Activated T-cell treated with anti-CD3 and anti-CD28 coated beads for 1 hour (primary cell): Measurements from ENCODE around the gene PLRG1.
"Not testable (repeated sequence)": the region's sequence is repeated elsewhere in the genome, so short reads cannot be mapped to it uniquely, and the experiment has no call there.

ENCODE experiments used
- DNase-seq: peaks from one replicate; pipeline ENCODE4 v3.0.0-alpha.2; 2020; ENCODE audit warnings: low read depth

The PLRG1 gene

DNA sequence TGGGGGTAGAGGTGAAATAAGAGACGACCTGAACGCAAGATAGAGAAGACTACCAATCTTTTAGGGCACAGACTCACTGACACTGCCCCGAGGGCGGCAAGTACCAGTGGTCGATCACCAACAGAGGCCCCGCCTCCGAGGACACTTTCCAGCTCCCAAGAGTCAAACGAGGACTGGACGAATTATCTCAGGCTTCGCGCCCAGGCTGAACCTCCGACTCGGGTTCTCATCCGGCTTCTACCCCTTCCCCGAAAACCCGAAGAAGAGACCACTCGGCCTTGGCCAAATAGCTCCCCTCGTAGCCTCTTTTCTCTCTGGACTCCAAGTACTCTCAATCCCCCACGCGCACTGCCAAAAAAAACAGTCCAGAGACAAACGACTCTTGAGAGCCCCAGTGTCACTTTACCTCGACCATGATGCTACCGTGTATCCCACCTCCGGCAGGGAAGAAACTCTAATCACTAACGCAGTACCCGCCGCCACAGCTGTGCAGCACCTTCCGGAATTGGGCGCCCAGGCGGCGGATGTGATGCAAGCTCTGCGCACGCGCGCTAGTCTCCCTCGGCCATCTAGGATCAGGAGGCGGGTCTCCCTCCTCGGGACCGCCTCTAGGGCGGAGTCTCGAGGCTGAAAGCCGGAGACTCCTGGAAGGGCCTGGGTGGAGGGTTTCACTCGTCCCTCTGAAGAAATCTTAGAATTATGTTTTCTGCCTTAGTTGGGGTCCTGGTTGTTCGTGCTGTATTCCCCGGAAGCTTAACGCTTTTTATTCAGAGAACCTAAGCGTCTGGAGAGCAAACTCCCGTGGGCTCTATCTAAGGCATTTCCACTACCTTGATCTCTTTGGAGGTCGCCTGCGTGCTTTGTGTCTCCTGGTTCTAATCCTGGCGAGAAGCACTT, at the start of gene PLRG1:
Gene PLRG1, minus strand, starts transcription at position 507 of the 897 bp plus-strand sequence. Its CDS starts 92 bp downstream, at position 415.
- peak; percentile 97 for DNase-seq

DNA sequence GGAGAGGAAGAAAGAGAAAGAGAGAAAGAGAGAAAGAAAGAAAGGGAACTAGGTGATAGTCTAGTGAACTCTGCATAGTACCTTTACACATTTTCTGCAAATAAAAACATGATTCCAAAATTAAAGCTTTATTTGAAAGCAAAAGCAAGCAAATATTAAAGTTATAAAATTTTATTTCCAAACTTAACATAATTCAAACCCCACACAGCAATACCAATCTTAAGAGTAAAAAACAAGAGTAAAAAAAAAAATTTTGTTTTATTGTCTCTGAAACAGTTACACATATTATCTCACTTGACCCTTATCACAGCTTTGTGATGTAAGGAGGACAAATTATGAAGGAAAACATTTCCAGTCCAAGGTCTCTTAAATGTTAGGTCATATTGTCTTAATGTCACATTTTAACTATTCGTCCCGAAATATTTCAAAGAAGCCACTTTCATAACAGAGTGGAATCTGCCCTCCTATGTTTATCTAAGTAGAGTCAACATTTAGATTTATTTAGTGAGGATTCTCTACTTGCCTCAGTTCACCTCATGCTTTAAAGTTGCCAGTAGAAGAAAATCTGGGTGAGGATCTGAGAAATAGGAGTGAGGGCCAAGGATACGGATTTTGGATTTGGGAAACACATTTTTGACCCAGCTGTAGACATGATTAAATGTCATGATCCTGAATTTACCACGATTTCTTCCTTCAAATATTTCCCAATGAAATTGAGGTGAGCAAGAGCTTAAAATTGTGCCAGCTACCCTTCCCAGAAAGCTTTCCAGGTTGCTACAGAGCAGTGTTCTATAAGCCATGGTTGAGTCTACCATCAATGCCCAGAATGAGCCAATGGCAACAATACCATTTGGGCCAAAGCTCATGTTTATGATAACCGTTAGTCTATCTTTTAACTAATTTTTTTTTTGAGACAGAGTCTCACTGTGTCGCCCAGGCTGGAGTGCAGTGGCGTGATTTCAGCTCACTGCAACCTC, 47.9 kb upstream of the PLRG1 start:
- no peak for DNase-seq

DNA sequence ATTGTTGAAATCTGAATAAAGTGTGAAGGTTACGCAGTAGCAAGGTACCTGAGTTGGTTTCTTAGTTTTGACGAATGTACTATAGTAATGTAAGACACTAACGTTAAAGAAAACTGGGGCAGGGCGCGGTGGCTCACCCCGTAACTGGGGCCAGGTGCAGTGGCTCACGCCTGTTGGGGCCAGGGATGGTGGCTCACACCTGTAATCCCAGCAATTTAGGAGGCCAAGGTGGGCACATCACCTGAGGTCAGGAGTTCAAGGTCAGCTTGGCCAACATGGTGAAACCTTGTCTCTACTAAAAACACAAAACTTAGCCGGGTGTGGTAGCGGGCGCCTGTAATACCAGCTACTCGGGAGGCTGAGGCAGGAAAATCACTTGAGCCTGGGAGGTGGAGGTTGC, 47.1 kb upstream of the PLRG1 start:
- not testable (repeated sequence) for DNase-seq

DNA sequence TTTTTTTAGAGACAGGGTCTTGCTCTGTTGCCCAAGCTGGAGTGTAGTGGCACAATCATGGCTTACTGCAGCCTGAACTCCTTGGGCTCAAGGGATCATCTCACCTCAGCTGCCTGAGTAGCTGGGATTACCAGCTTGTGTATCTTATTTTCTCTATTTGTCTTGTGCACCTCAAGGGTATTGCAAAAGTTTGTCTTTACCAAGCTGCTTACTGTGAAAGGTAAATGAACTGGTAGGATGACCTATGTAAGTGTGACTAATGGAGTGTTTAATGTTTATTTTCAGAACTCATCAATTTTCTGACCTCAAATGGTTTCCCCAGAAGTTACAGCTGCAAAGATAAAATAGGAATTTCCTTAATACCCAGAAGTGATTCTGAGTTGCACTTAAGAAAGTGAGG, 45.6 kb upstream of the PLRG1 start:
- DNase-seq: no peak

DNA sequence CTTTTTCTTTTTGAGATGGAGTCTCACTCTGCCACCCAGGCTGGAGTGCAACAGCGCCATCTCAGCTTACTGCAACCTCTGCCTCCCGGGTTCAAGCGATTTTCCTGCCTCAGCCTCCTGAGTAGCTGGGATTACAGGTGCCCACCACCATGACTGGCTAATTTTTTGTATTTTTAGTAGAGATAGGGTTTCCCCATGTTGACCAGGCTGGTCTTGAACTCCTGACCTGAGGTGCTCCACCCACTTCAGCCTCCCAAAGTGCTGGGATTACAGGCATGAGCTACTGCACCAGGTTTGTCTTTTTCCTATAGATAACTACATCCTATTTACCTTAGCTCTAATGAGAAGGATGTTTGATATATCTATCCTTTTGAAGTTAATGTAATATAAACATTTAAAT, 44.1 kb upstream of the PLRG1 start:
- DNase-seq: not testable (repeated sequence)

DNA sequence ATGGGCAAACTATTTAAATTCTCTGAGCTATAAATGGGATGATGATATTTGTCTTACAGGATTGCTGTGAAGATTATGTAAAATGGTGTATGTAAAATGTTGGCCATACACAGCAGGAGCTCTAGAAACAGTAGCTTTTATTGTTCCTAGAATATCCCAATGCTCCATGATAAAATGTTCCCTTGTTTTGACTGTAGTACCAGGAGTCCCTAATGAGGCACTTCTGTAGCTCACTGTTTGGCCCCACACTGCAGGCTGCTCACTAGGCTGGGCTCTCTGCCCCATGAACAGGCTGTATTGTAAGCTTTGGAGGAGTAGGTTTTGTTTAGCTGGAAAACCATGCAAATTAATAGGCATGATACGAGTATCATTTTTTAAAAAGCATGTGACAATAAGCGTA, 43.7 kb upstream of the PLRG1 start:
- DNase-seq: no peak

DNA sequence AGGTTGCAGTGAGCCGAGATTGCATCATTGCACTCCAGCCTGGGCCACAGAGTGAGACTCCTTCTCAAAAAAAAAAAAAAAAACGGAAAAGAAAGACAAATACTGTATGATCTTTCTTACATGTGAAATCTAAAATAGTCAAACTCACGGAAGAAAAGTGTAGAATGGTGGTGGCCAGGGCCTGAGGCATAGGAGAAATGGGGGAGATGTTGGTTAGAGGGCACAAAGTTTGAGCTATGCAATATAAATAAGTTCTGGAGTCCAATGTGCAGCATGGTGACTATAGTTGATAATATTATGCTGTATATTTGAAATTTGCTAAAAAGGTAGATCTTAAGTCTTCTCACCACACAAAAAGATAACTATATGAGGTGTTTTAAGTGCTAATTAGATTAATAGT, 41.7 kb upstream of the PLRG1 start:
- DNase-seq: no peak

DNA sequence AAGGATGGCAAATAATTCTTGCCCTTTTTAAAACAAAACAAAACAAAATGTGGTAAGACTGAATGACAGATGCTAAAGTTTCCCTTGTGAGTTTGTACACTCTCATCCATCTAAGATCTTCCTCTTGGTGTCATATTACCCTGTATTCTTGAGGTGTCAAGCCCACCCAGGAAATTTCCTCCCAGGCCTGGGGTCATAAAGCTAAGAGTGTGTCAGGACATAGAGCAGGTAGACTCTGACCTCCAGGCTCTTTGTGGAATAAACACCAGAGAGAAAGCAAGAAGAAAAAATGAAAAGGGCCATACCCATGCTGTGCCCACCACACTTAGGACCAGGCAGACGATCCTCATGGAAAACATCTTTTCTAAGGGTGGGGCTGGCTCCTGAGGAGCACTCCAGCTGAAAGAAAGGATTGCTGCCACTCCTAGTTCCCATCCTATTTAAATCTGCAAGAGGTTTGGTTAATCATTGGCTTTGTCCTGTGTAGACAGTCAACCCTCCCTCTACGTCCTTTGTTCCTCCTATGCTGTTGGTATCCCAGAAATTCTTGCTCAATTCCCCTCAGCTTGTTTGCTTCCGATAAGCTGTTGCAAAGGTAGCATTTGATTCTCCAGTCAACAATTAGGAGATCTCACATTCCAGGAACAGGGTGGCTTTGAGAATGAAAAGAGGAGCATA, 40.3 kb upstream of the PLRG1 start, which contains the start of gene FGA:
Gene FGA, minus strand, starts transcription at position 414 of the 678 bp plus-strand sequence. Its CDS starts 55 bp downstream, at position 359.
- no peak for DNase-seq

DNA sequence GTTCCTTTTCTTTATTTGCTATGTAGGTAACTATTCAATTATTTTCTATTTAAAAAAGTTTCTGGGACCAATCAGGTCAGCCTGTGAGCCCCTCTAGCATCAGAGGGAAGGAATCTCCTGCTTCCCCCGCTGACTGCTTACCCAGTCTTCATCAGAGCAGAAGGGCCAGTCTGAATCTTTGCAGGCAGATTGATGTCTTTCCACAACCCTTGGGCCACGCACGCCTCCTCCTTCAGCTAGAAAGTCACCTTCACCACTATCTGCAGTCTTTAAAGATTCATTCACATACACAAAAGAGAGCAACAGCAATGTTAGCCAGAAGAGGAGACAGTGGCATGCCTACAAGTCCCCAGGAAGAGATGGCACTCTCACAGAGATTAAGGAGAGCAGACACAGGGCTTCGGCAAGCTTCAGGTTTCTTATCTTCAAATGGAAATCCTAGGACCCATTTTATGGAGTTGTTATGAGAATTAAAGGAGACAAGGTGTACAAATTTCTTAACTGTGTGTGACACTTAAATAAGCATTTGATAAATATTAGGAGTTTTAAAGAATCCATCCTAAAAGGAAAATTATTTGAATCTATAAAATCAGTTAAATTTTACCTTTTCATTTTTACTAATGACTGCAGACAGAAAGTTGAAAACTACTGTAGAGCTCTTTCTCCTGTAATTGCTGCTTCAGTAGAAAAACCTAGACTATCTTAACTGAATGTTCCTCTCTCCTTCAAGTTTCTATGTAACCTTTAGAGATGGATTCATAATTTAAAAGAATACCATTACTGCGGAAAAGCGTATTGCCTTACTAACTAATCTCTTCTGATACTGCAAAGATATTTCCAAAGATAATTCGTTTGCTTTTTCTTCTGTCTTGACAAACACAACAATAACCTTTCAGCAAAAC, 39.3 kb upstream of the PLRG1 start:
- no peak for DNase-seq

DNA sequence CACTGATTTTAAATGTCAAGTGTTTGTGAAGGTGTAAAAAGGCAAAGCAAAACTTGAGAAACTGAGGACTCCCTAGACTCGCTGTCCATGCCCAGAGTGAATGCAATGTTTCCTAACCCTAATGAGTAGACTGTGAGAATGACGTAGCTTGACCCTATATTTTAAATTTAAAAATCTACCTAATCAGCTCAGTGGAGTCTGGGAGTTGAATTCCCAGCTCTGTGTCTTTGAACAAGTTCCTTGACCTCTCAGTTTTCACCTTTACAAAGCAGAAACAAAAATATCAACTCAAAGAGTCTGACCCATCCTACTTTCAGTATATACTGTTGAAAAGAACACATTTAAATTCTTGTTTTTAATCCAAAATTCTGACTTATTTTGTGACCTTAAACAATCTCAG, 38.0 kb upstream of the PLRG1 start:
- no peak for DNase-seq

DNA sequence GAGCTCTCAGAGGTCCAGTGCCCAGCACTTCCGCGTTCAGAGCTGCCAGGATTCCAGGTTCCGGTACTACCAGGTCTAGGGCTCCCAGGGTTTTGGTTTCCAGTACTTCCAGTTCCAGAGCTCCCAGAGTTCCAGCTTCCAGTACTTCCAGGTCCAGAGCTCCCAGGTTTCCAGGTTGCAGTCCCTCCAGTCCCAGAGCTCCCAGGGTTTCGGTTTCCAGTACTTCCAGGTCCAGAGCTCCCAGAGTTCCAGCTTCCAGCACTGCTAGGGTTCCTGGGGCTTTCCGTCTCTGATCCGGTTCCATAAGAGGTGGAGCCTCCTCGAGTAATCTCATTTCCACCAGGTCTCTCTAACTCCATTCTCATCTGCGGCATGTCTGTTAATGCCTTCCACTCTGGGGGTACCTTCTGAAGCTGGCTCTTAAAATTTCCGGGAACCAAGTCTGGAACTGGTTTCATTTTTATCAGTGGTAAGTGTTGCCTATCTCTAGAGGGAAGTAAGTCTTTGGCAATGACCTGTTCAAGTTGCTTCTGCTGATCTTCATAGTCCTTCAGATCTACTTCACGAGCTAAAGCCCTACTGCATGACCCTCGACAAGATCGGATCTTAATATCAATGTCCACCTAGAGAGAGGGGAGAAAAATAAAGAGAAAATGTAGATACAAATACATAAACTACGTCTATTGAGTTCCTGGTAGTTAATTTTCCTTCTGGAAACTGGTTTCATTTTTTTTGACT, 36.3 kb upstream of the PLRG1 start:
- no peak for DNase-seq

DNA sequence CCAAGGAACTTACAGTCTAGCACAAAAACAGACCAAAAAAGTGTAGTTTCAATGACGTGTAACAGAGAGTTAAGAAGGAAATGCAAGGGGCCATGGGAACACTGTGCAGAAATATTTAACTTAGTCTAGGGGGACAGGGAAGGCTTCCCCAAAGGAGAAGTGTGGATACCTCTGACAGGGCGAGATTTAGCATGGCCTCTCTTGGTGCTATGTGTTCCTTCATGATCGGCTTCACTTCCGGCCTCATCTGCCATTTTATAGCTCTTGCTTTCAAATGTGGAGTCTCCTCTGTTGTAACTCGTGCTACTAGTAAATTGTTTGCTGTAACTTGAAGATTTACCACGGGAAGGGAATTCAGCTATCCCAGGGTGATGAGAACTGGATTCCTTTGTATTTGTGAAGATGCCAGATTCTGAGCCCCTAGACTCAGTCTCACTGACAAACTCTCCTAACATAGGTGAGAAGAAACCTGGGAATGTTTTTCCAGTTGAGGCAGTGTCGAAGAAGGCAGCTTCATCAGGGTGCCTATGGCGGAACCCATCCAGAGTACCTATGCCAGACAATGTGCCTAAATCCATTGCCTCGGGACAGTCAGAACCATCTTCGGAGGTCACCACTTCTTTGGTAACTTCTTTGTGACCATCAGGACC, 35.3 kb upstream of the PLRG1 start:
- no peak for DNase-seq

DNA sequence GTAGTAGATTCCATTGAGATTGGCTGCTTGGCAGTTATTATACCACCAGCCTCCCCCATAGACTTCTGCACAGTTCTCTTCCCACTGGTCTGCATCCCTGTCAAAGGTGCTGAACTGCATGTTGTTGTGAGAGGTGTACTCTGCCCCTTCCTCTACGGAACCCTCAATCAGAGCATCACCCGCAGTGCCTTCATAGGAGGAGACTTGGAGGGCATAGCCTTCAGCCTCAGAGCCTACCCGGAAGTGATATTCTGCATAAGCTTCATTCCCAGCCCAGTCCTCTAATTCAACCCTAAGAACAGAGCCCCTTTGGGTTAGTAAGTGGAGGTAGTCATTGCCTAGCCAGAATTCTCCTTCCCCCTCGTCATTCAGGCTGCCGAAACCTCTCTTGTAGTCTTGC, 34.1 kb upstream of the PLRG1 start:
- no peak for DNase-seq

DNA sequence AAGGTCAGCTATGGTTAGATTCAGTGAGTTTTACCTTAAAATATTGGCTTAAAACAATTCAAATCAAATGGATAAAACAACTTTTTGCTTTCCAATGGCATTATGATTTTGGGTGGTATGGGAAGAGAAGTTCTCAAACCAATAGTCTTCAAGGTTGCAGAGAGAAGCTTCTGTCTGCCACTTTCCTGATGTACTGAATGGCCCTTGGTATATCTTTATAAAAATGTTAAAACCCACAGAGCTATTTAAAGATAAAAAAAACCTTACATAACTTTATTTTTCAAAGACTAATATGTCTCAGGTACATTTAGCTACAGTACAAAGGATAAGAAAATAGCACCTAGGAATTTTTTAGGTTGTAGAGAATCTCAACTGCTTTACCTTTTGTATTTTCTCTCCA, 33.5 kb upstream of the PLRG1 start:
- no peak for DNase-seq

DNA sequence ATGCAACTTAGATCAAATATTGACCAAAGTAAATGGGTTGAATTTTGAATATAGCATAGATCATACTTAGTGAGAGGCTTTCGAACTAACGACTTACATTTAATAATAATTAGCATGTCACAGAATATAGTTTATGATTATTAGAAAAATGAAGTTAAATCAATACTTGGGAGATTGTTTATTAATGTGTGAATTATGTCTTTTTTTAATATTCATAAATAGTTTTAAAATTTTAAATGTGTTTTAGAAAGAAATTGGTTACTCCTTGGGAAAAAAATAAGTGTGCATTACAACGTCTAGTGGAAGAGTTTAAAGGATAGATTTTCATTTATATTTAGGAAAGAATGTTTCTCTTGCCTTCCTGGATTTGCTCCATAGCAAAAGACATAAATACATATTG, 33.0 kb upstream of the PLRG1 start:
- no peak for DNase-seq

DNA sequence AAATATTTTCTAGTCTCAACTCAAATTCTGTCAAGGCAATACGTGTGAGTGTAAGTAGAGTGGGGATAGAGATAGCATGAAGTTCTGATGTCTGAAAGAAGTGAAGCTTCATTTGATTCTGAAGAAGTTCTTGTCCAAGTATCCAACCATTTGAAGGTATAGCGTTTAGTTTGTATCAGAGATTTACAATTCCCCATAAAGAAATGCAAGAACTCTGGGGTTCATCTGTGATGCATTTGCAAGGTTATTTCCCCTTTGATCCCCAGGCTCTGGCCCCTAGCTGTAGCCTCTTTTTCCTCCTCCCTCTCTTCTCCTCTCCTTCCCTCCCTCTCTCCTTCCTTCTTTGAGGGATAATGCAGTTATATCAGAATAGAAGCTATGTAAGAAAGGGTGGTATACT, 32.5 kb upstream of the PLRG1 start:
- no peak for DNase-seq

DNA sequence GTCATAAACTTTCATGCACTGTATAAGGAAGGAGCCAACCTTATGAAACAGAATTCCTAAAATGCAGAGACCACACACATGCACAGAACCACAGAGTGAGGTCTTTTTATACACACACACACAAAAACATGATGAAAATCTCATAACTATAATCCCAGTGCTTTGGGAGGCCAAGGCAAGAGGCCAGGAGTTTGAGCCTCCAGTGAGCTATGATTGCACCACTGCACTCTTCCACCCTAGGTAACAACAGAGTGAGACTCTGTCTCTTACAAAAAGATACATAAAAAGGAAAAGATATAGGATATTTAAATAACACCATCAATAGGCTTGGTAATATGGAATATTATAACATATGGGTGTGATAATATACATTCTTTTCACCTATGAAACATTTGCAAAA, 29.7 kb upstream of the PLRG1 start:
- no peak for DNase-seq

DNA sequence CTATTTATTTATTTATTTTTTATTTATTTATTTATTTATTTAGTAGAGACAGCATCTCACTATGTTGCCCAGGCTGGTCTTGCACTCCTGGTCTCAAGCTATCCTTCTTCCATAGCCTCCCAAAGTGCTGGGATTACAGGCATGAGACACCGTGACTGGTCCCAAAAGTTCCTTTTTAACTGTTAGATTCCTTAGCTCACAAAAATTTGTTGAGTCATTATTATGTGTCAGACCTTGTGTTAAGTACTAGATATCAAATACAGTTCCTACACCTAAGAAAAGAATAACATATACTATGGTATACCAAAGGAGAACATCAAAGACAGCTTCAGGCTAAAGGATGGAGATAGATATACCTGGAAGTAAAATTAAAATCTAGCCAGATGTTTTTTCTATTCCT, 28.7 kb upstream of the PLRG1 start:
- DNase-seq: no peak

DNA sequence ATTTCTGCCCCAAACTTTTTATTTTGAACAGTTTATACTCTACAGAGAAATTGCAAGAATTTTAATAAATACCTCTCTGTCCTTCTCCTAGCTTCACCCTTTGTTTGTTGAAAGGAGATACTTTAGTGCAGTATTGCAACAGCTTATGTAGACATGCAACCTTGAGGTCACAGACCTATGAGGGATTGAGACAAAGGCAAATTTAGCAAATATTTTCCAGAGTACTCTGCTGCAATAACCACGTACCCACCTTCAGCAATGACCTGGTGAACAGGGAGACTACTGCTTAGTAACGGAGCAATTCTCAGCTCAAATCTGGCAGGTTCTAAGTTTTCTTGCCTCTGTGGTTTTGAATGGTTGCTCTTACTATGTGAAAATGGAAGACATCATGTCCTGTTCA, 27.1 kb upstream of the PLRG1 start:
- DNase-seq: no peak

DNA sequence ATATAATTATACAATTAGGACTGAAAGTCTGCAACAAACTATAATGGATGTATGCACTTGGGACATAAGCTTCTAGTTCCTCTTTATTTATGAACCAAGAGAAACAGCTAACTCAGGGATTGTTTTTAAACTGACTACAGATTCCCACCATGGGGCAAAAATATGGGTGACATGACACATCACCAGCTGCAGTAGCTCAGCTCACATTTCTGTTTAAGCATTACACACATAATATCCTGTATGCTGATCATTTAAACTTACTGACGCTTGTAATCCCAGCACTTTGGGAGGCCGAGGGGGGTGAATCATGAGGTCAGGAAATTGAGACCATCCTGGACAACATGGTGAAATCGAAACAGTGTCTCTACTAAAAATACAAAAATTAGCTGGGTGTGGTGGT, 24.1 kb upstream of the PLRG1 start:
- DNase-seq: no peak
